Measurements from ENCODE around the gene COL27A1.

DNA sequence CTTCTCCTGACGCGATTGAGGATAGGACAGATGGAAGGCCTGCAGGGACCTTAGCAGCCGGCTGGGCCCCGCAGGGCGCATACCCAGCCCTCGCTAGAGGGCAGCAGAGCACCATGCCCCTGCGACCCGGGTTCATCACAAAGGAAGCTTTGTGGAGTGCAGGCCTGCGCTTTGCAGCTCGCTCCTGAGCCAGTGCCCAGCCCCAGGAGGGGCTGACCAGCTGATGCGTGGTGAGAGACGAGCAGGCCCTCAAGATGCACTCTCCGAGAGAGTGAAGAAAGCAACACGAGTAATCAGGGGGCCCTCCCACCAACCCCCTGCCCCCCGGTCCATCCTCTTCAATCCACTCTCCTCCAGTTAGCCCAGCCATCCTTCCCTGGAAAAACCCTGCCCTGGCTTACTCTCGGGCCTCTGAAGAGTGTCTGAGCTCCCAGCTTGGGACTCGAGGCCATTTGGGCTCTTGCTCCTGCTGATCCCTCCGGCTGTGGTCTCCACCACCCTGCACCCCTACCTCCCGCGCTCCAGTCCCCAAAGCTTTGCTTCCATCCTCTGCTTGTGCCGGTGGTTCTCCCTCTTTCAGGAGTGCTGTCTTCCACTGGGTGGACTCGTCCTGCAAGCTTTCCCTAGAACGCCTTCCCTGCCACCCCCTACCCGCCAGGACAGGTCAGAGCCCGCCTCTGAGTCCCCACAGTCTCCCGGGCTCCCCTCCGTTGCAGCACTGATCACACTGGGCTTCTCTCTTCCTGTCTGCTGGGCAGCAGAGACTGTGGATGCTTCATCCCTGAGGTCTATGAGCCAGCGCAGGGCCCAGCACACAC is 47.1 kb upstream of the COL27A1 start:
- TF ChIP-seq, protein P1, sequence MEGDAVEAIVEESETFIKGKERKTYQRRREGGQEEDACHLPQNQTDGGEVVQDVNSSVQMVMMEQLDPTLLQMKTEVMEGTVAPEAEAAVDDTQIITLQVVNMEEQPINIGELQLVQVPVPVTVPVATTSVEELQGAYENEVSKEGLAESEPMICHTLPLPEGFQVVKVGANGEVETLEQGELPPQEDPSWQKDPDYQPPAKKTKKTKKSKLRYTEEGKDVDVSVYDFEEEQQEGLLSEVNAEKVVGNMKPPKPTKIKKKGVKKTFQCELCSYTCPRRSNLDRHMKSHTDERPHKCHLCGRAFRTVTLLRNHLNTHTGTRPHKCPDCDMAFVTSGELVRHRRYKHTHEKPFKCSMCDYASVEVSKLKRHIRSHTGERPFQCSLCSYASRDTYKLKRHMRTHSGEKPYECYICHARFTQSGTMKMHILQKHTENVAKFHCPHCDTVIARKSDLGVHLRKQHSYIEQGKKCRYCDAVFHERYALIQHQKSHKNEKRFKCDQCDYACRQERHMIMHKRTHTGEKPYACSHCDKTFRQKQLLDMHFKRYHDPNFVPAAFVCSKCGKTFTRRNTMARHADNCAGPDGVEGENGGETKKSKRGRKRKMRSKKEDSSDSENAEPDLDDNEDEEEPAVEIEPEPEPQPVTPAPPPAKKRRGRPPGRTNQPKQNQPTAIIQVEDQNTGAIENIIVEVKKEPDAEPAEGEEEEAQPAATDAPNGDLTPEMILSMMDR (conservative IDR thresholded peaks at IDR 0.05; ENCODE audit: low read depth in 2 of 2), result peak; percentile 96 to 99
- TF ChIP-seq EZH2 (IDR thresholded peaks at IDR 0.05; ENCODE audit: low read depth, unreplicated experiment) (no peak), EZH2phosphoT487 (IDR thresholded peaks at IDR 0.05; ENCODE audit: unreplicated experiment) (no peak)

Measured in GM23338 (cell line).